Activated effector memory CD4-positive, alpha-beta T cell treated with Interleukin-2 at 50 U/mL for 16 hours (primary cell): ENCODE results near the gene ATPAF2.
"Not testable (repeated sequence)": the region's sequence is repeated elsewhere in the genome, so short reads cannot be mapped to it uniquely, and the experiment has no call there.

Source experiments
- DNase-seq: peaks from one replicate; pipeline ENCODE4 v3.0.0-alpha.2; 2020

ATPAF2 gene

DNA sequence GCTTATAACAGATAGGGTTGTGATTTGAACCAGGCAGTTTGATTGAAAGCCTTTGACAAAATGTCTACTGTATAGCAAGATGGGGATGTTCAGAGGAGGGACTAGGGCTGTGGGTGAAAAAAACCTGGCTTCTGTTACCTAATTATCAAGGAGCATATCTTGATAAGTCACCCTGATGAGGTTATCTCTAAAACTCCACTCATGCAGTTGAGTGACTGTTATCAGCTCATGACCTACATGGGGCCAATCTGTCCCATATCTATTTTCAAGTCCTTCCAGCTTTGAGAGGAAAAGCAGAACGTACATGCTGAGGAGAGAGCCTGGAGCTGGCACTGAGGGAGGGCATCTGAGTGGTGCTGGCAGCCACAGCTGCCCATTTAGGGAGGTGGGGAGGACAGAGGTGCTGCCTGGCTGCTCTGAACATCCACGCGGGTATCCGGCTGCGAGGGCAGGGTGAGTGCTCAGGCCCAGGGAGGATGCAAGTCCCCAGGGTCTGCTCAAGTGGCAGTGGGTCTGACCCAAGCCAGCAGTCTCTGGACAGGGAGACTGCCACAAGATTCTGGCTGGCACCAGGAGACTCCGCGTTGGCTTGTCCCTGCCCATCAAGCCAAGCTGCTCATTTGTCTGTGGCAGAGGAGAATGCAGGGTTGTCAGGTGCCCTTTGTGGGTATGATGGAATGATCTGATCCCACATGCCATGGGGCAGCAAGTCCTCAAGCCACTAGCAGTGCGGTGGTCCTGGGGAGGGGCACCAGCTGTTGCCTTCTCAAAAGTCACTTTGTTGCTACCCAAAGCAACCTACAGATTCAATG is 29.2 kb downstream of the ATPAF2 start:
- no peak for DNase-seq

GRCh38 chr17:18008496-18009268 is 30.3 kb downstream of the ATPAF2 start:
- DNase-seq, result no peak

DNA sequence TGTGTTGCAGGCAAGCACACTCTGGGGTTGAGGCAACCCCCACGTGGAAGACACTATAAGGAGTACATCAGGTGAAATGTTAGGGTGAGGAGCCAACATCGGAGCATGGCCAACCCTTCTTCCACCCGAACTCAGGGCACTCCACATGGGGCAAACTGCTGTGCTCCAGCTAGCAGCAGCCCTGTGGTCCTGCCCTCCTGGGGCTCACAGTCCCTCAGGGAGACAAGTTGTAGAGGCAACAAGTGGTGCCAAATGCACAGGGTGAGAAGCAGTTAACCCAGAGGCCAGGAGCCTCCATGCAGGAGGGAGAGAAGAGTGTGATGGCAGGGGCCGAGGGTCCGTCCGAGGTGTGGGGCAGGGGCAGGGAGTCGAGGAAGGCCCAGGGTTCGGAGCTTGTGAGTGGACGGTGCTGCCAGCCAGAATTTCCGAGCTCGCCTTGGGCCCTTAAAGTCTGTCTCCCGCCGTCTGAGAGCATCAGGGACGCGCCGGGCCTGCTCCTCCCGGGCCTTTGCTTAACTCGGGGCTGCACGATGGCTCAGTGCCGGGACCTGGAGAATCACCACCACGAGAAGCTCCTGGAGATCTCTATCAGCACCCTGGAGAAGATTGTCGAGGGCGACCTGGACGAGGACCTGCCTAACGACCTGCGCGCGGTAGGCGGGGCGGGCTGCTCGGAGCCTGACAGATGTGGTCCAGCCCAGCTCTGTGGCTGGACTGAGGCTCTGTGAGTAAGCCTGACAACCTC is 32.3 kb downstream of the ATPAF2 start:
- no peak for DNase-seq

- DNase-seq, result no peak
Observed at GRCh38 chr17:18005496-18005895, 33.5 kb downstream of the ATPAF2 start.

DNA sequence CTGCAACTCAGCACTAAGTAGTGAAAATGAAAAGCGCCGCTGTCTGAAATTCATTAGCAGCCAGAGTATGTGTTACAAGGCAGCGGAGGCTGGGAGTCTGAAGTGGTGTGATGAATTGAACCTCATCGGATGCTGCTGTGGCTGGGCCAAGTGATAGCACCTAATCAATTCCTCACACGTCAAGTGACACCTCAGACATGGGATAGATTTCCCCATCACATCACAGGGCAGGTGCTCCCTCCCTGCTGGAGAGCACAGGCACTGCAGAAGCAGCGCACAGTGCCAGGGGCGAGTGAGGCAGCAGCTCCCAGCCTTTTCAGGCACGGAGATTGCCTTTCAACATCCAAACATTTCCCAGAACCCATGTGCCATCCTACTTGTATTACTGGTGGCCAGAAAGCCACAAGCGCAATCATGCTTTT is 34.1 kb downstream of the ATPAF2 start:
- DNase-seq, result no peak

GRCh38 chr17:18004345-18004744 is 34.6 kb downstream of the ATPAF2 start:
- DNase-seq, result no peak

DNA sequence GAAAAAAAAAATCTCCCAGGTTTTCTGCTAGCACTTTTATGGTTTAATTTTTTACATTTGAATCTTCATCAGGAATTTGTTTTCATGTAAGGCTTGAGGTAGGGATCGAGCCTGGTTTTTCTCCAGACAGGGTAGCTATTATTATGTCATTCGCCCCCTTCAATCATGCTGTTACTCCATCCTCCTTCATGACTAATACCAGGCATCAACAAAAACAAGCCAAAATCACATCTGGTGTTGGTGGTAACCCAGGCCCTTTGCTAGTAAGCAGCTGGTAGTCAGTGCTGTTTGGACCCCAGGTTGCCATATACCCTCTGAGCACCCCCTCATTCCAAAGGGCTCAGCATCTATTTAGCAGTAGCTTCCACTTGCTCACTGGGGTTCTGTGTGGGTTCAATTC is 36.8 kb downstream of the ATPAF2 start:
- no peak for DNase-seq

GRCh38 chr17:18000030-18000408 is 38.9 kb downstream of the ATPAF2 start:
- DNase-seq, result no peak

DNA sequence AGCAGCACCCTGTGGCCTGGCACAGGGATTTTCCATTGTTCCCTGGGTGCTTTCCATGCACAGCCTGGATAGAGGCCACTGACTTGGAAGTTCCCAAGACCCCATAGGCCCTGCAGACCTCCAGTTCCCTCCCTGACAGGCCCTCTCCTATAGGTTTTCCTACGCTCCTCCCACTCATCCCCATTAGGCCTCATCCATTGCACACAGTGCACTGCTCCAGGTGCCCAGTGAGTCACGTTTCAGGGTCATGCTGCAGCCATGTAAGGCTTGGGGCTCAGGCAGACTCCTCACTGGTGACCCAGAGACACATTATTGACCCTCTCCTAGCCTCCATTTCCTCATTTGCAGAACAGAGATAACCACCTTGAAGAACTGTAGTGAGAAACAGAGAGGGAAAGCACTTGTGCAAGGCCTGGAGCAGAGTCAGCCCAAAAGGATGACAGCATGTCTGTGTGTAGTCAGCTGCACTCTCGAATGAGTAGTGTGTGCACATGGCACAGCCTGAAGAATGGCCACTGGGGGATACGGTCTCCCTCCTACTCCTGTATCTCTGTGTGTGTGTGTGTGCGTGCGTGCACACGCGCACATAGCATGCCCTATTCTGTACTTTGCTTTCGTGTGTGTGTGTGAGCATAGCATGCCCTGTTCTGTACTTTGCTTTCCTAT is 39.5 kb downstream of the ATPAF2 start:
- no peak for DNase-seq

GRCh38 chr17:17998934-17999333 is 40.0 kb downstream of the ATPAF2 start:
- no peak for DNase-seq

- not testable (repeated sequence) for DNase-seq
Observed at GRCh38 chr17:17995887-17996286, 43.1 kb downstream of the ATPAF2 start.

- DNase-seq, result no peak
Observed at GRCh38 chr17:17994271-17995069, 44.5 kb downstream of the ATPAF2 start.

- no peak for DNase-seq
Observed at GRCh38 chr17:17993852-17994251, 45.1 kb downstream of the ATPAF2 start.

- no peak for DNase-seq
Observed at GRCh38 chr17:17993366-17993765, 45.6 kb downstream of the ATPAF2 start.

DNA sequence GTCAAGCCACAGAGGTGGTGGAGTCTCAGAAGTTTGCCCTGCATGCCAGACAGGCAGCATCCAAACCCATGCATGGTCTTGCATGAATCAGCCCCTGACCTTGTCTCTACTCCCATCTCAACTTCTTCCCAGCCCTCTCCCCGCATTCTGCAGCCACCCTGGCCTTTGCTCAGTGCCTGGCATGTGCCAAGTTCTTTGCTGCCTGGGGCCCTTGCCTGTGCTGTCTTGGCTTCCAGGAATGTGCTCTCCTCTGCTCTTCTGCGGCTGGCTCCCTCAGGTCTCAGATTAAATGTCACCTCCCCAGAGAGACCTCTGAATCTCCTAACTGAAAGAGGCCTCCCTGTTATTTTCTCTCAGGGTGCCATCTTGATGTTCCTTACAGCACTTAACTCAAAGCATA is 48.7 kb downstream of the ATPAF2 start:
- no peak for DNase-seq

GRCh38 chr17:17989618-17990017 is 49.4 kb downstream of the ATPAF2 start:
- no peak for DNase-seq

DNA sequence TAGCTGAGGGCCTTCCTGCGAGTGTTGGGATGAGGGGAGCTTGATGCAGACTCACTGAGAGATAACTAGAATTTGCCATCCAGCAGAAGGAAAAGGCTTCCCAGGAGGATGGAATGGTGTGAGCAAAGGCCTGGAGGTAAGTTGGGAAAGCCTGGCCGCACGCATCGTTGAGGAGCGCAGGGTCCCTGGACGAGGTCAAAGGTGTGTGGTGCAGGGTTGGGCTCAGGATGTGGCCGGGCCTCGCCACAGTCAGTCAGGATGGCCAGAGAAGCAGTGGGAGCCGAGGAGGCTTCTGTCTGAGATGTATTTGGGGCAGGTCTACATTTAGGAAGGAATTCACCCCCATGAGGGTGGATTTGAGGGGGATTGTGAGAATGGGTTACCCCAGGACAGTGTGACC is 49.9 kb downstream of the ATPAF2 start:
- DNase-seq, result no peak

GRCh38 chr17:17988427-17988945 is 50.5 kb downstream of the ATPAF2 start:
- no peak for DNase-seq

- no peak for DNase-seq
Observed at GRCh38 chr17:17987901-17988300, 51.1 kb downstream of the ATPAF2 start.

DNA sequence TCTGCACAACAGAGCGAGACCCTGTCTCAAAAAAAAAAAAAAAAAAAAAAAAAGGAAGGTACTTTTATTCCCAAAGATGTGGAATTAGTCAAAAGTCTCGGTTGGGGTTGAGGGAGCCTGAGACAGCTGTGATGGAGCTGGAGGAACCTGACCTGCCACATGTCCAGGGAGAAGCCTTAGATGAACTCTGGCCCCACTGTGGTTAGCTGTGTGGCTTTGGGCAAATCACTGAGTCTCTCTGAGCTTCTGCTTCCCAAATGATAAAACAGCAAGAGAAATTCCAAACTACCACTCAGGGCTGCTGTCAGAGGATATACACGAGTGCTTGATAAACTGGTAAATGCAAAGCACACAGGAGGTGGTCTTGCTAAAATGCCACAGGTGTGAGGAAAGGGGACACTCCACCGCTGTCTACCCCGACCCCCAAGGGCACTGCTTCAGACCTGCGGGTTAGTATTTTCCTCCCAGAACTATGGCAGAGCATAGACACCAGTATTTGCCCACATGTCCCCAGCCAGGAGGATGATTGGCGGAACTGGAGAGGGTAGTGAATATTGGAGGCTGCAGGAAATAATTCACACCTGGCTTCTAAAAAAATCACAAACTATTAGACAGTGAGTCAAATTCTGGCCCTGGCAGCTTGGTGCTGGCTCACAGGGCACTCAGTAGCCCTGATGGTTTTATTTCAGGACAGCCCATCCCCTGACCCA is 51.6 kb downstream of the ATPAF2 start:
- no peak for DNase-seq

- DNase-seq, result no peak
Observed at GRCh38 chr17:17985555-17985954, 53.4 kb downstream of the ATPAF2 start.
